Retinal pigment epithelial cell (primary cell): ENCODE results near the gene ZNF428.

Source experiments
- DNase-seq: peaks from one replicate; pipeline ENCODE4 v3.0.0-alpha.2; 2010; ENCODE audit warnings: low read depth
- H3K4me3 ChIP-seq: 2 replicates; pipeline ENCODE4 v1.5.1; 2011; ENCODE audit warnings: mild to moderate bottlenecking, low read length, control low read depth, moderate library complexity
- TF ChIP-seq, protein P1 (sequence below): conservative IDR thresholded peaks from 2 replicates; pipeline ENCODE4 v1.5.1; 2011; ENCODE audit warnings: low read depth, low read length, control low read depth, inconsistent platforms

The ZNF428 gene

DNA sequence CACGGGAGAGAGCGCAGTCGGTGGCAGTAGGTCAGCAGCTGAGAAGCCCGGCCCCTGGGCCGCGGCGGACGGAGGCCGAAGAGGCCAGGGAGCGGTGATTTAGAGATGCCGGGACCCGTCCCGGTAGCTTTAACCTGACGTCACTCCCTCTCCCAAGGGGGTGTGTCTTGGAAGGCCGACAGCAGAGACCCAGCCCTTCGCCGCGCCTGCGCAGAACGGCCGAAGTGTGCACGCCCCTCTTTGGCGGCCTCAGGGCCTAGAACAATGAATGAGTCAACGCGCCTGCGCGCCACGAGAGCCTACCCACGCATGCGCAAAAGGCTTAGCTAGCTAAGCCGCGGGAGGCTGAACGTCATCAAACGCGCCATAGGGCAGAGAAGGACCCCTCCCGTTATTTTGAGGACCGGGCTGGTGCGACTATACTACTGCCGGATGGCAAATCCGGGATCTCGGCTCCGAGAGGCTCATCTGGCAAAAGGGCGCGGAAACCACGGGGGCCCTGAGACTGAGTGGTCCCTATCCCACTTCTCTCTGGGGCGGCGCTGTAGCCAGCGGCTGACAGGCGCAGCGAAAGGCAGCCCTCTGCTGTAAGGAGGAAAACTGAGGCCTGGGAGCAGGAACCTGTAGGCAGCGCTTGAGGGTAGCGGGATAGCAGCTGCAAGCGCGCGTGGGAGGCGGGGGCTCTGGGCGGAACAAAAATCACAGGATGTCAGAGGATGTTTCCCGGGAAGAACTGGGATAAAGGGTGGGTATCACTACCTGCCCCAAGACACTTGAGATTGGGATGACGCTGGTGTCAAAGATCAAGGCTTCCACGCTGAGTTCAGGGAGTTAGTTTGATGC is 23.2 kb downstream of the ZNF428 start, which contains the start of the genes IRGQ and ZNF576:
Gene IRGQ, minus strand, starts transcription at position 136 of the 843 bp plus-strand sequence. CDS start 796 bp downstream, outside the sequence.
Gene ZNF576, plus strand, starts transcription at position 597 of the 843 bp plus-strand sequence. CDS start 514 bp downstream, outside the sequence.
- DNase-seq, result peak; percentile 95
- TF ChIP-seq, protein P1, sequence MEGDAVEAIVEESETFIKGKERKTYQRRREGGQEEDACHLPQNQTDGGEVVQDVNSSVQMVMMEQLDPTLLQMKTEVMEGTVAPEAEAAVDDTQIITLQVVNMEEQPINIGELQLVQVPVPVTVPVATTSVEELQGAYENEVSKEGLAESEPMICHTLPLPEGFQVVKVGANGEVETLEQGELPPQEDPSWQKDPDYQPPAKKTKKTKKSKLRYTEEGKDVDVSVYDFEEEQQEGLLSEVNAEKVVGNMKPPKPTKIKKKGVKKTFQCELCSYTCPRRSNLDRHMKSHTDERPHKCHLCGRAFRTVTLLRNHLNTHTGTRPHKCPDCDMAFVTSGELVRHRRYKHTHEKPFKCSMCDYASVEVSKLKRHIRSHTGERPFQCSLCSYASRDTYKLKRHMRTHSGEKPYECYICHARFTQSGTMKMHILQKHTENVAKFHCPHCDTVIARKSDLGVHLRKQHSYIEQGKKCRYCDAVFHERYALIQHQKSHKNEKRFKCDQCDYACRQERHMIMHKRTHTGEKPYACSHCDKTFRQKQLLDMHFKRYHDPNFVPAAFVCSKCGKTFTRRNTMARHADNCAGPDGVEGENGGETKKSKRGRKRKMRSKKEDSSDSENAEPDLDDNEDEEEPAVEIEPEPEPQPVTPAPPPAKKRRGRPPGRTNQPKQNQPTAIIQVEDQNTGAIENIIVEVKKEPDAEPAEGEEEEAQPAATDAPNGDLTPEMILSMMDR, result peak; percentile 5
- peak within 1 kb of the TSS; percentile 87 for H3K4me3 ChIP-seq

DNA sequence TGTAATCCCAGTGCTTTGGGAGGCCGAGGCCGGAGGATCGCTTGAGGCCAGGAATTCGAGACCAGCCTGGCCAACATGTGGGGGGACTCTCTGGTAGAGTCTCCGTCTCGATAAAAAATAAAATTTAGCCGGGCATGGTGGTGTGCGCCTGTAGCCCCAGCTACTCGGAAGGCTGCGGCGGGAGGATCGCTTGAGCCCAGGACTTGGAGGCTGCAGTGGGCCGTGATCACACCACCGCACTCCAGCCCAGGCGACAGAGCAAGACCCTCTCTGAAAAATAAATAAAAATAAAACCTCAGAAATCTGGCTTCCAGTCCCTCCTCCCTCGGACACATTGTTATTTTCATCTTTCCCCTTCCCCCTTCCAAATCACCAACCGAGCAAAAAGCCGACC is 23.8 kb downstream of the ZNF428 start:
- H3K4me3 ChIP-seq, result peak overlapping the region; percentile 87
- TF ChIP-seq, protein P1, result no peak
- DNase-seq, result no peak

DNA sequence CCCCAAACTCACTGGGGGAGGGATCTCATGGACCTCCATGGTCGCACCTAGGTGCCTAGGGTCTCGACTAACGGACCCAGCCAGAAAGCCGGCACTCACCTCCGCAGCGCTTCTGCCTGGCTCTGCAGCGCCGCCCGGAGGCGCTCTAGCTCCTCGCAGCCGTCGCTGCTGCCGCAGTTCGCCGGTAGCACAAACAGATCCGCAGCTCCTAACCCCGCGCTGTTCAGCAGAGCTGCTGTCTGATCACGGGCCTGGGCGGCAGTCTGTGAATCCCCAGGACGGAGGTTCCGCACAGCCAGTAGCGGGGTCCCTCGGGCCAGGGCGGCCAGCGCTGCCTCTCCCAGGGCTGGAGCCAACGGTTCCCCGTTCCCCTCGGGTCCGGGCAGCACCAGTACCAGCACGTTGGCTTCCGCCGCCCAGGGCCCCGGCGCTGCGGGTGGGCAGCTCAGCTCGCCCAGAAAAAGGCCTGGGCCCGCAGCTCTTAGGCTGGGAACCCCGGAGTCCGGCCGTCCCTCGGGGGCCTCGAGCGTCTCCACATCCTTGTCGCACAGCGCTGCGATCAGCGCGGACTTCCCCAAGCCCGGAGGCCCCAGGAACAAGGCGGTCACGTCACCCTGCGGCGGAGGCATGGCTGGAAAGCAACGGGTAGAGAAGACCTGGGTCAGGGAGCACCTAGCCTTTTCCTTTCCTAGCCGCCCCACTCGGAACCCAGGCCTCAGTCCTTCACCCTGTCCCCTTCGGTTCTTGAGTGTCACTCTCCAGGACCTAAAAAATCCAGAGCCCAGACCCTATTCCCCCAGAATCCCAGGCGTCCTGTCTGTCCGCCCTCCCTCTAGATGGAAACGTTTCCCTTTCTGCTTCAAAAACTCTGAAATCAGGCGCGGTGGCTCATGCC is 24.5 kb downstream of the ZNF428 start:
- peak overlapping the region; percentile 87 for H3K4me3 ChIP-seq
- no peak for DNase-seq
- TF ChIP-seq, protein P1, result peak; percentile 95

DNA sequence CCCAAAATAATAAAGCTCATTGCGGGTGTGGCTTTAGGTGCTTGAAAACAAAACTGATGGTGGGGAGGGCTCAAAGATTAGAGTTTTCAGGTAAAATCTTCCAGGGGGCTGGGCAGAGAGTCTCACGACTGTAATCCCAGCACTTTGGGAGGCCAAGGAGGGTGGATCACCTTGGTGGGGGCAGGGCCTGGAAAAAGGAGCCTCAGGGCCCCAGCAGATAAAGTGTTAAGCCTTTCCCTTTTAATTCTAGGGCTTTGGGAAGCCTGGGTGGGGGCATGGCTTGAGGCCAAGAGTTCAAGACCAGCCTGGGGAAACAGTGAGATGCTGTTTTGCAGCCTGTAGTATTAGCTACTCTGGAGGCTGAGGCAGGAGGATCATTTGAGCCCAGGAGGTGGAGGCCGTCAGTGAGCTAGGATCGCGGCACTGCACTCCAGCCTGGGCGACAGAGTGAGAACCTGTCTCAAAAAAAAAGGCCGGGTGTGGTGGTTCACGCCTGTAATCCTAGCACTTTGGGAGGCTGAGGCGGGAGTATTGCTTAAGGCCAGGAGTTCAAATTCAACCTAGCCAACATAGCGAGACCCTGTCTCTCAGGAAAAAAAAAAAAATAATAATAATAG is 25.2 kb downstream of the ZNF428 start:
- H3K4me3 ChIP-seq, result peak overlapping the region; percentile 87
- DNase-seq, result no peak
- TF ChIP-seq, protein P1, result no peak

DNA sequence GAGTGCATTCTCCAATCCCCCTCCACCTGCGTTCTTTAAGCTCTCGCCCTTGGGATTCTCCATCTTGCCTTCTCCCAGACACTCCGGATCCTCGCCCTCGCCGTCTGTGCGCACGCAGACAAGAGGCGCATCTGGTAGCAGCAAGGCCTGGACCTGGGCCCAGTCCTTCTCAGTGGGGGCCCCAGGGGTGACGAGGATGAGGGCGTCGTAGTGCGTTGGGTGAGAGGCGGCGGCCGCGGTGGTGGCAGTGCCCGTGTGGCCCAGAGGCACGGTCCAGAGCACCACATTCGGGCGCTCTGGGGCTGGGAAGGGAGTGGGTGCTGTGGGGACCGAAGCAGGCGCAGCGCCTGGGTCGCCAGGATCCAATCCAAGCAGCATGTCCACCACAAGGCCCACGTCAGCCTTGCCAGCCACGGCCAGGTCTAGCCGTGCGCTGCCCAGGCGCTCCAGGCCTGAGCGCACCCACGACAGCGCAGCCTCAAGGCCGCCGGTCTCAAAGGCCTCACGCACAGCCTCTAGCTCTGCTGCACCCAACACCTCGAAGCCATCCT is 26.6 kb downstream of the ZNF428 start:
- no peak for DNase-seq
- TF ChIP-seq, protein P1, result no peak
- no peak overlapping the region for H3K4me3 ChIP-seq

DNA sequence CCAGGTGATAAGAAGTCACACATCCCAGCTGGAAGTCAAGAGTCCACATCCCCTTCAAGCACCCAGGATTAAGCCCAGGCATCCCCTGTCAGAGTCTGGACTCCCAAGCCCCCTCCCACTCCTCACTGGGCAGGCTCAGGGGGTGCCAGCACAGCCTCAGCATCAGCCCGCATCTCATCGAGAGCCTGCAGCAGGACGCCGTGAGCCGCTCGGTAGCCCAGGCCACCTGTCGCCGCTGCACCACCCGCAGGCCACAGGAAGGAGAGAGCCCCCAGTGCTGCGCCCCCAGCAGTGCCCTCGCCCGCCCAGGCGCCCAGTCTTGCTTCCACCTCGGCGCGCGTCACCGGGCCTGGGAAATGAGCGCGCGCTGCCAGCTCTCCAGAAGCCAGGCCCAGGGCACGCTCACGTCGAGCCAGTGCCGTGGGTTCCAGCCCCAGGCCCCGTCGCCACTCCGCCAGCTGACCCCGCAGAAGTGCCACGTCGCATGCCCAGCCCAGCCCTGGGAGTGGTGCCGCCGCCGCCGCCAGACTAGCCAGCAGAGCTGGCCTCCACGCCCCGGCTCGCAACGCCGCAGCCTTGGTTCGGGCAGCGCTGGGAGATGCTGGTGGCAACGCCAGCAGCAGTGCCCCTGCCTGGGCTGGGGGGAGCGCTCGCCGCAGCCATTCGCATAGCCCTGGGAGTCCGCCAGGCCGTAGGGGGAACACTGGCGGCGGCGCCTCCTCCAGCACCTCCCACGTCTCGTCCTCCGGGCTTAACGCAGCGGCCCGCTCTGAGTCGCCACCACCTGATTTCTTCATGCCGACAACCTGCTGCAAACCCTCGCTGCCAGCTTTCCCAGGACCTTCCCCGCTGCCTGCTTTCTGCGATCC is 27.3 kb downstream of the ZNF428 start:
- DNase-seq, result no peak
- H3K4me3 ChIP-seq, result no peak overlapping the region
- TF ChIP-seq, protein P1, result no peak
